Stomach (tissue), 4 donors: ENCODE results near the gene BPIFB6.

ENCODE experiments used
- CTCF ChIP-seq, 7 experiments: fragments of 450-650 bp in 4 of 7; fragments of 200-600 bp in 3 of 7; sonication (generic) in 3 of 7; IDR thresholded peaks; one replicate each; pipeline ENCODE4 v1.5.1; 2016 to 2019; ENCODE audit warnings: antibody characterized with exemption in 7 of 7, control low read depth in 2 of 7, mild to moderate bottlenecking in 1 of 7
- POLR2A ChIP-seq, 4 donors: fragments of 450-650 bp; IDR thresholded peaks; one replicate each; pipeline ENCODE4 v1.6.1; 2016; ENCODE audit warnings: antibody characterized with exemption in 4 of 4, control low read depth in 2 of 4, mild to moderate bottlenecking in 1 of 4, moderate library complexity in 1 of 4
- POLR2AphosphoS5 ChIP-seq, 3 donors: sonication (generic); formaldehyde crosslinking; IDR thresholded peaks; one replicate each; pipeline ENCODE4 v1.6.1; 2016; ENCODE audit warnings: antibody characterized with exemption in 3 of 3

GRCh38 chr20:33086052-33086722 lies 54.7 kb downstream of the BPIFB6 start:
- TF ChIP-seq POLR2AphosphoS5 (IDR thresholded peaks at IDR 0.05) = no peak
- no peak for TF ChIP-seq CTCF (IDR thresholded peaks at IDR 0.05)
- no peak for TF ChIP-seq POLR2A (IDR thresholded peaks at IDR 0.05)
